ENCODE measurements around the gene HDAC7. TPM values are rescaled to one million over a fixed set of nuclear protein-coding genes. Genes with fewer than 3 reads are reported as not detected.

HDAC7 gene
- total RNA-seq, 2 experiments from 2014 or later: 180 to 207 TPM

DNA sequence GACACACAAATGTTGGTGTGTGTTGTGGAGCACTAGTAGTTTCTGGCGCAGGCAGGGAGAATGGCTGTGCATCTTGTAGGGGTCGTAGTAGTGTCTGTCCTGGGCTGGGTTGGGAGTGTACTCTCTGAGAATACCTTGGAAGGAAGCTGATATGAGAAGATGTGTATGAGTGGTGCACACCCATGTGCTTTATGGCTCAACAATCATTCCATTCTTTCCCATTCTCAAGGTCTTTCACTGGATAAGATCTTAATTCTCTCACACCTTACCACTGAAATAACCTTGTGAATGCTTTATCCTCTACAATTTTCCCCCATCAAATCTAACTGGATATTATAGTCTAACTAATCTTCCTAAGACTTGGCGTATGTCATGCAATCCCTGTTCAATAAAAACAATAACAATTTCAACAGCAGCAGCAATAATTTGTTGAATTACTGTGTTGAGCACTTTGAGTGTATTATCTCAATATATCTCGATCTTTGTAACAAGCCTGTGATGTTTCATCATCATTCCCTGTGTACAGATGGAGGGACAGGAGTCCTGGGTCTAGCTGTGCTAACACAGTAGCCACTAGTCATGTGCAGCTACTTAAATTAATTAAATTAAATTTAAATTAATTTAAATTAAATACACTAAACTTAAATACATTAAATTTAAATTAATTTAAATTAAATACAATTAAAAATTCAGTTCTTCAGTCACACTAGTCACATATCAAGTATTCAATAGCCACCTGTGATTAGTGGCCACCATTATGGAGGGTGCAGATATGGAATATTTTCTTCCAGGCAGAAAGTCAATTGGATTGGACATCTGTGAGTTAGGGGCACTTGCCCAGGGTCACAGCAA, 50.2 kb downstream of the HDAC7 start:
- Mint-ChIP-seq H3K9me3 (ENCODE audit: insufficient read depth) (no peaks in the 10 kb centered on the region), H3K4me3 (no peak overlapping the region), H3K27me3 (ENCODE audit: low read depth) (peaks cover 7% of the 10 kb centered on the region), H3K4me1 (ENCODE audit: low read depth) (peaks cover 37% of the 10 kb centered on the region), H3K36me3 (ENCODE audit: low read depth) (no peaks in the 10 kb centered on the region), H3K27ac (no peak overlapping the region)
- DNase-seq (no peak), ATAC-seq (no peak)
- POLR2A ChIA-PET: interaction anchor here (0.8 kb wide), 1 partner anchor 63 kb away, joined by 3 read pairs; no protein-coding TSS in a partner anchor
- CTCF ChIA-PET: interaction anchor here (1.1 to 18.4 kb wide), 9 partner anchors 8 to 194 kb away, joined by 3 to 646 read pairs (median 101); partner anchors contain the start of genes RAPGEF3 and TMEM106C

DNA sequence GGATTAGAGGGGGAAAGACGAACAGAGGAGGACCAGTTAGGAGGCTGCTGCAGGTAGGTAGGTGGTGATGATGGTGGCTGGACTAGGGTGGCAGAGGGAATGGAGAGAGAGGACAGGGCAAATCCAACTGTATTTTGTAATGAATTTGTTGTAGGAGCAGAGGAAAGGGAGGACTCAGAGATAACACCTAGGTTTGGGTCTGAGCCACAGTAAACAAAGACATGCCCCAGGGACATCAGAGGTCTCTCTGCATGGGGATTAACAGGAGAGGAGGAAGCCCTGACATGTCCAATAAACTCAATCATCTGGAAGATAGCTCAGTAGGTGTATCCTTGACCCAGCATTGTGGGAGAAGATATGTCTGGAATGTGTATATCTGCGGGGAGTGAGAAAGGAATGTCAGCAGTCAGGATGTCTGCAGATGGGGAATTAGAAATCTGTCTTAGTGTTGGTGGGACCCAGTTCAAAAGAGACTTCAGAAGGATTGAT, 51.3 kb downstream of the HDAC7 start:
- Mint-ChIP-seq H3K4me3 (no peak overlapping the region), H3K27ac (no peak overlapping the region), H3K27me3 (ENCODE audit: low read depth) (peaks cover 7% of the 10 kb centered on the region), H3K36me3 (ENCODE audit: low read depth) (no peaks in the 10 kb centered on the region), H3K9me3 (ENCODE audit: insufficient read depth) (no peaks in the 10 kb centered on the region), H3K4me1 (ENCODE audit: low read depth) (peaks cover 28% of the 10 kb centered on the region)
- ATAC-seq: no peak
- no peak for DNase-seq
- CTCF ChIA-PET: interaction anchor here (1.0 to 18.4 kb wide), 16 partner anchors 10 to 736 kb away, joined by 3 to 646 read pairs (median 17); partner anchors contain the start of genes ENDOU, RAPGEF3, RPAP3 and TMEM106C
- POLR2A ChIA-PET: interaction anchor here (0.6 to 1.6 kb wide), 2 partner anchors 13 to 25 kb away, joined by 4 to 8 read pairs; no protein-coding TSS in a partner anchor

DNA sequence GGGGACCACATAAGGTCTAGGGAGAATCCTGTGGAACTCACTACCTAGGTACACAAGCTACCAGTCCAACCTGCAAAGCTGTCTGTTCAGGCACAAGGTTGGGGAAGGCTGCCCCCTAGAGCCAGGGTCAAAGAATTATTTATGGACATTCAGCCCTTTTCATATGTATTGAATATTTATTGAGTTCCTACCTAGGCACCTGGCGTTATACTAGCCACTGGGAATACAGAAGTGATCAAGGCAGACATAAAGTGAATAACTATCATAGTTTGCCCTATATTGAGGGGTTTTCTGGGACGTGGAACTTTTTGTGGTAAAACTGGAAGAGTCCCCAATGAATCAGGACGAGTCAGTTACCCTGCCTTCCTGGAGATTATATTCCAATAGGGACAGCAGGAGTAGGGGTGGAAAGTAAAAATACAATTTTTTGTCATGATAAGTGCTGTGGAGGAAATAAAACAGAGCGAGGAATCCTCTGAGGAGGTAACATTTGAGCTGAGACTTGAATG, 52.4 kb downstream of the HDAC7 start:
- Mint-ChIP-seq H3K4me1 (ENCODE audit: low read depth) (peaks cover 28% of the 10 kb centered on the region), H3K27me3 (ENCODE audit: low read depth) (peaks cover 7% of the 10 kb centered on the region), H3K36me3 (ENCODE audit: low read depth) (no peaks in the 10 kb centered on the region), H3K4me3 (no peak overlapping the region), H3K27ac (no peak overlapping the region), H3K9me3 (ENCODE audit: insufficient read depth) (no peaks in the 10 kb centered on the region)
- DNase-seq (peak; percentile 85), ATAC-seq (peak; percentile 87)
- ChIA-PET POLR2A (interaction anchor here (1.2 to 1.8 kb wide), 4 partner anchors 9 to 65 kb away, joined by 3 to 8 read pairs (median 6); partner anchors contain the start of gene RAPGEF3), CTCF (interaction anchor here (0.6 to 18.4 kb wide), 35 partner anchors 11 to 735 kb away, joined by 3 to 646 read pairs (median 5); partner anchors contain the start of genes ENDOU, PFKM, RAPGEF3 and RPAP3)

DNA sequence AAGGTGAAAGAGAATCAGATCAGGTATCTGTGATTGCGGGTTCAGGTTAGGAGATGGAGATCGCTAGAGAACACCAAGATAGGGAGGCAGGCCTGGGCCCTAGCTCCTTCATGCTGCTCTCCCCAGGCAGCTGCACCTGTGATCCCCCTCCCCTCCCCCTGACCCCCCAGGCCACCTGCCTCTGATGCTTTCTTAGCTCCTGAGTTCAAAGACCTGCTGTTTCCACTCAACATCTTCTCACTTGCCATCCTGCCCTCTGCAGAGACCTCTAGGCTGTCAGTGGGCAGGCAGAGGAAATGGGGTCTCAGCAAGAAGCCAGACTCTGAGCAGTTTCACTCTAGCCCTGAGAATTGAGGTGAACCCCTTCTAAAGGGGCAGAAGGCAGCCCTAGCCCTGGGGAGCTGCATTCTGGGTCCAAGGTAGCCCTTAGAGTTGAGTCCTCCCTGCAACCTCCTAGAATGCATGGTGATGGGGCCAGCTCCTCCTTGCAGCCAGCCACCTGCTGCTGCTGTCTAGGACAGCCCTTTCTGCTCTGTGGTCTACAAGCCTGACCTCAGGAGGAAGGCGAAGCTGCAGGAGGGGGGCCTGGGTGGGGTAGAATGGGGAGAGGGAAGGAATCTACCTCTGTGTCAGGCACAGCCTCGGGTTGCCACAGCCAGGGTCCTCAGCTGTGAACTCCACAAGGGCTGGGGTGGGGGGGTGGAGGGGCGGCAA, 53.0 kb downstream of the HDAC7 start:
- H3K27ac Mint-ChIP-seq: peak overlapping the region; percentile 58
- peaks cover 4% of the 10 kb centered on the region for H3K27me3 Mint-ChIP-seq (ENCODE audit: low read depth)
- DNase-seq (peak; percentile 45), ATAC-seq (peak; percentile 76)
- POLR2A ChIA-PET: interaction anchor here (0.9 to 1.8 kb wide), 7 partner anchors 9 to 67 kb away, joined by 3 to 8 read pairs (median 4); partner anchors contain the start of gene RAPGEF3
- peak overlapping the region; percentile 29 for H3K4me3 Mint-ChIP-seq
- no peaks in the 10 kb centered on the region for H3K9me3 Mint-ChIP-seq (ENCODE audit: insufficient read depth)
- CTCF ChIA-PET: interaction anchor here (0.6 to 18.4 kb wide), 36 partner anchors 10 to 734 kb away, joined by 3 to 646 read pairs (median 5); partner anchors contain the start of genes ENDOU, PFKM, RAPGEF3 and RPAP3
- no peaks in the 10 kb centered on the region for H3K36me3 Mint-ChIP-seq (ENCODE audit: low read depth)
- H3K4me1 Mint-ChIP-seq (ENCODE audit: low read depth): peaks cover 29% of the 10 kb centered on the region

DNA sequence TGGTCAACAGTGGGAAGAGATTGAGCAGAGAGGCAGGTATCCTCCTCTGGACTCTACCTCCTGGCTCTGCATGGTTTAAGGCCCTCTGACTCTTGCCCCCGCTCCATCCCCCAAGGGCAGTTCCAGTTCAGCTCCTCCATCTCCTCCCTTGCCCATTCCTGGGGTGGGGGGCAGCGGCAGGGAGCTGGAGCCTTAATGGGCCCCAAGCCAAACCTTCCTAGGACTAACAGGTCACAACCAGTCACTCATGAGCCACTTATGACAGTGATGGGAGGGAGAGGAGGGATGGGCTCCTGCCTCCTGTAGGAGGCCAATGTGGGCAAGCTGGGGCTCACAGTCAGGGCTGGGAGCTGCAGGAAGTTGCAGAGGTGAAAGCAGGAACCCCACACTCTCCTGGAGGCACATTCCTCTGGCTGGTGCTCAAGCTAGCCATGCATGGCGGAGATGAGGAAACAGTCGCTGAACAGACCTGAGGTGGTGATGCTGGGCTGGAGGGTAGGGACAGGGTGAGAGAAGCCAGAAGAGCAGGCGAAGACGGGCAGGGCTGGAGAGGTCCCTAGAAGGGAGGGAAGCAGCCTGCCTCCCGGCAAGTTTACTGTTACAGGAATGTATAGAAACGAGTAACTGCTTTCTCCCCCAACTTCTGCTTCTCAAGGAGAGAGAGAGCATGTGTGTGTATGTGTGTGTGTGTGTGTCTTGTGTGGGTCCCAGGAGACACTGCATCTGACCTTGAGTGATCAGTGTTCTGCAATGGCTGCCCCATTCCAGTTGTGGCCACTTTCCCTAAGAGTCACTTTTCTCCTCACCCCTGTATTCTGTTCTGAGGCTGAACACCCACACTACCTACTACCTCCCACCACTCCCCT, 56.0 kb downstream of the HDAC7 start:
- Mint-ChIP-seq H3K36me3 (ENCODE audit: low read depth) (no peaks in the 10 kb centered on the region), H3K27me3 (ENCODE audit: low read depth) (no peaks in the 10 kb centered on the region), H3K4me1 (ENCODE audit: low read depth) (peaks cover 38% of the 10 kb centered on the region), H3K4me3 (no peak overlapping the region), H3K27ac (no peak overlapping the region), H3K9me3 (ENCODE audit: insufficient read depth) (no peaks in the 10 kb centered on the region)
- DNase-seq (no peak), ATAC-seq (no peak)
- ChIA-PET POLR2A (no interaction called here), CTCF (interaction anchor here (0.8 to 11.4 kb wide), 6 partner anchors 9 to 48 kb away, joined by 3 to 271 read pairs (median 4); no protein-coding TSS in a partner anchor)

DNA sequence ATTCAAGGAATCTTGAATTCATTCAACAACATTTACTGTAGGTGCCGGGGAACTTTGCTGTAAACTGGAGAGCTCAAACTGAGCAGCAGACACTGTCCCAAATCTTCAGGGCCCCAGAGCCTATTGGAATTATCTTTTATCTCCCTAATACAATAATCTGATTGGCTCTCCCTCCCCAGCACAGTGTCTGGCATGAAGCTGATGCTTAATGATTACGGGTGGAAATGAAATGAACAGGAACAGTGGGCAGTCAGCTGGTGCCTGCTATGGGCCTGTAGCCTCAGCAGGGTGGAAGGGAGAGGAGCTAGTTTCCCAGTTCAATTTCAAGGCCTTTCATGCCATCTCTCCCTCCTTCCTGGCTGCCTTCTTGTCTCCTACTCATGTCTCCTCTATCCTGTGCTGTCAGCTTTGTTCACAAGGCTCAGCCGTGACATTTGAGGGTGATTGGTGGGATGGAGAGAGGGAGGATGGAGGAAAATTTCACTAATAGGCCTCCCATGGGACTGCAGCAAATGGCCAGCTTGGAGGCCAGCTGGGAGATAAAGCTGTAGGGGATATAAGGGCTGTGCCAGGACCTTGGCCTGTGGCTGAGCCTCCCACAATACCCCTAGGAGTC, 56.7 kb downstream of the HDAC7 start:
- H3K9me3 Mint-ChIP-seq (ENCODE audit: insufficient read depth): no peaks in the 10 kb centered on the region
- ChIA-PET CTCF (interaction anchor here (0.7 to 11.4 kb wide), 7 partner anchors 8 to 74 kb away, joined by 3 to 271 read pairs (median 4); no protein-coding TSS in a partner anchor), POLR2A (no interaction called here)
- H3K4me3 Mint-ChIP-seq: no peak overlapping the region
- DNase-seq: no peak
- no peaks in the 10 kb centered on the region for H3K36me3 Mint-ChIP-seq (ENCODE audit: low read depth)
- H3K27me3 Mint-ChIP-seq (ENCODE audit: low read depth): no peaks in the 10 kb centered on the region
- H3K27ac Mint-ChIP-seq: no peak overlapping the region
- ATAC-seq: no peak
- peaks cover 38% of the 10 kb centered on the region for H3K4me1 Mint-ChIP-seq (ENCODE audit: low read depth)

DNA sequence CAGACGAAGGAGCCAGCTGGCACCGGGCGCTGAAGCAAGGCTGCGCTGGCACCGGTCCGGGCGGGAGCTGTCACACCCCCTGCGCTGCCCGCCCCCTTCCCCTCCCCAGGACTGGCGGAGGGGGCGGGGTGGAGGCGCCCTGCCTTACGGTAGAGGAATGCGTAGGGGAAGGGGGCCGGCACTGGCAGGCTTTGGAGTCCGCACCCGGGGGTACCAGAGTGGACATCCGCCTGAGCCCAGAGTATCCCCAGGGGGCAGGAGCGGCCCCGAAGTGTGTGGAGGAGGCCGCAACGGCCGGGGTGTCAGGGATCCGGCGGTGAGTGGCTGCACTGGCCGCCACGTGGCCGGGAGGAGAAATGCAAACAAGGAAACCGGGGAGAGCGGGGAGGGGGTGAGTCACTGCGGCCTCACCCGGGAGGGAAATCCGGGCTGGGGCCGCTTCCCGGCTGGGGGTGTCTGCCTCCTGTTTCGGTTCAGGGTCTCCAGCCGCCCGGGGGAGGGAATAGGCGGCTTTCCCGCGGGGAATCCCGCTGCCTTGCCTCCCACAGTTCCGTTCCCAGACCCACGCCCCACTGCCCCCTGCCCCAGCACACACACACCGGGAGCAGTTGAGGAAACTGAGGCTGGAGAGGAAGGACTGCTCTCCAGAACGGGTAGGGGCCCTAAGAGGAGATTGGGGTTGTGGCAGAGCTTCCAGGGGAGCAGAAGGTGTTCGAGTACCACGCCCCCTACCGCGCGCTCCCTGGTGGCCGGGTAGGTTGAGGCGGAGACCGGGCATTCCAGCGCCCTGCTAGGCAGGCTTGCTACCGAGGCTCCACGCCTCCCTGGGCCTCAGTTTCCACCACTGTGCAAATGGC, 60.6 kb downstream of the HDAC7 start, which contains the start of gene RAPGEF3:
Gene RAPGEF3 (minus strand): TSS at position 47 of the 857 bp plus-strand sequence. CDS start 324 bp downstream, outside the sequence.
- H3K36me3 Mint-ChIP-seq (ENCODE audit: low read depth): no peaks in the 10 kb centered on the region
- no peak within 1 kb of the TSS for H3K27ac Mint-ChIP-seq
- H3K4me3 Mint-ChIP-seq: peak within 1 kb of the TSS; percentile 67
- ATAC-seq (peak; percentile 86), DNase-seq (peak; percentile 64)
- ChIA-PET POLR2A (interaction anchor here (1.6 kb wide), 1 partner anchor 8 kb away, joined by 5 read pairs; no protein-coding TSS in a partner anchor), CTCF (interaction anchor here (0.7 to 11.4 kb wide), 7 partner anchors 11 to 727 kb away, joined by 3 to 271 read pairs (median 5); partner anchors contain the start of genes ENDOU and SLC48A1)
- H3K4me1 Mint-ChIP-seq (ENCODE audit: low read depth): peaks cover 38% of the 10 kb centered on the region
- no peaks in the 10 kb centered on the region for H3K9me3 Mint-ChIP-seq (ENCODE audit: insufficient read depth)
- peaks cover 4% of the 10 kb centered on the region for H3K27me3 Mint-ChIP-seq (ENCODE audit: low read depth)

DNA sequence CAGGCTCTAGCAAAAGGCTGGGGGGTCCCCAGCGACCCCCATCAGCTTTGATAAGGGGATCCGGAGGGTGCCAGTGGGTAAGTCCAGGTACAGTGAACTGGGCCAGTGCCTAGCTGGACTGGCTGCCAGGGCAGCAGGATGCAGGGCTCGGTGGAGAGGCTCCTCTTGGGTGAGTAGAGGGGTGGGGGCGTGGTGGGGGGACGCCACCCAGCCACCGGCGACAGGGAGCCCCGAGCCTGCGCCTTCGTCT, 61.2 kb downstream of the HDAC7 start:
- ChIA-PET CTCF (interaction anchor here (0.7 to 11.4 kb wide), 6 partner anchors 12 to 726 kb away, joined by 3 to 271 read pairs (median 15); partner anchors contain the start of genes ENDOU and SLC48A1), POLR2A (interaction anchor here (0.5 to 1.6 kb wide), 2 partner anchors 8 to 1548 kb away, joined by 3 to 5 read pairs; no protein-coding TSS in a partner anchor)
- no peaks in the 10 kb centered on the region for H3K9me3 Mint-ChIP-seq (ENCODE audit: insufficient read depth)
- peaks cover 41% of the 10 kb centered on the region for H3K4me1 Mint-ChIP-seq (ENCODE audit: low read depth)
- H3K27me3 Mint-ChIP-seq (ENCODE audit: low read depth): peaks cover 4% of the 10 kb centered on the region
- no peak overlapping the region for H3K27ac Mint-ChIP-seq
- no peaks in the 10 kb centered on the region for H3K36me3 Mint-ChIP-seq (ENCODE audit: low read depth)
- DNase-seq: no peak
- peak overlapping the region; percentile 32 for H3K4me3 Mint-ChIP-seq
- ATAC-seq: no peak

DNA sequence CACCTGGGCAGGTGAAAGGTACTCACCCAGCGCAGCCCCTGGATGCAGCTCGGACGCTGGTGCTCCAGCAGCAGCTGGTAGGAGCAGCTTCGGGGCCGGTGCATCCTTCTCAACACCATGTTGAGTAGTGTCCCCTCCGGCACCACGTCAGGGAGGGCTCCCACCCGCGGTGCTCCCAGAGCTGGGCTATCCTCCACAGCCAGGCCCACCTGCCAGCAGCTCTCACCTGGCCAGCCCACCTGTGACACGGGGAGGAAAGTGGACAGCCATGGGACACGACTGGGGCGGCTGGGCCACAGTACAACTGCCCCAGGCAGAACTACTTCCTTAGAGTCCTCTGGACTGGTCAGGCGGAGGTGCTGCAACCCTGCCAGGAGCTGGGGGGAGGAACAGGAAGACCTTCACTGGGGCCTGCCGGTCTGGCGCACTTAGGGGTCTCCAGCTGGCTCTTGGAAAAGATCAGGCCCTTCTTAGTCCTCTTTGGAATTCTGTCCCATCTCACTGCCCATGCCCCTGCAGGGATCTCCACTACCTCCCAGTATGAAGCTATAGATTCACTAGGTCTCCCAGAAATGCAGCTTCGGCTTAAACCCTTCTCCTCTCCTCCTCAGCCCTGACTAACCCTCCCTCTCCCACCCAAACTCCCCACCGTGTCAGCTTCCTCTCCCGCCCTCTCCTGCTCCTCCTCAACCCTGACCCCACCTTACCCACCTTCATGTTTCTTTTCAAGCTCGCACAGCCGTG, 61.7 kb downstream of the HDAC7 start:
- H3K36me3 Mint-ChIP-seq (ENCODE audit: low read depth): no peaks in the 10 kb centered on the region
- H3K27ac Mint-ChIP-seq: no peak overlapping the region
- DNase-seq (no peak), ATAC-seq (no peak)
- H3K4me1 Mint-ChIP-seq (ENCODE audit: low read depth): peaks cover 41% of the 10 kb centered on the region
- ChIA-PET CTCF (interaction anchor here (0.7 to 11.4 kb wide), 9 partner anchors 12 to 726 kb away, joined by 3 to 271 read pairs (median 4); partner anchors contain the start of genes ENDOU and SLC48A1), POLR2A (interaction anchor here (0.5 to 1.6 kb wide), 3 partner anchors 9 to 1548 kb away, joined by 3 to 5 read pairs (median 3); no protein-coding TSS in a partner anchor)
- peaks cover 4% of the 10 kb centered on the region for H3K27me3 Mint-ChIP-seq (ENCODE audit: low read depth)
- no peaks in the 10 kb centered on the region for H3K9me3 Mint-ChIP-seq (ENCODE audit: insufficient read depth)
- peak overlapping the region; percentile 32 for H3K4me3 Mint-ChIP-seq

All from activated CD8-positive, alpha-beta T cell treated with anti-CD3 and anti-CD28 coated beads, Interleukin-2, amount 10 ng/mL, durations not matched to agents 7 days and 5 days (primary cell).